Measurements from ENCODE around the gene IL12RB2.

IL12RB2 gene

DNA sequence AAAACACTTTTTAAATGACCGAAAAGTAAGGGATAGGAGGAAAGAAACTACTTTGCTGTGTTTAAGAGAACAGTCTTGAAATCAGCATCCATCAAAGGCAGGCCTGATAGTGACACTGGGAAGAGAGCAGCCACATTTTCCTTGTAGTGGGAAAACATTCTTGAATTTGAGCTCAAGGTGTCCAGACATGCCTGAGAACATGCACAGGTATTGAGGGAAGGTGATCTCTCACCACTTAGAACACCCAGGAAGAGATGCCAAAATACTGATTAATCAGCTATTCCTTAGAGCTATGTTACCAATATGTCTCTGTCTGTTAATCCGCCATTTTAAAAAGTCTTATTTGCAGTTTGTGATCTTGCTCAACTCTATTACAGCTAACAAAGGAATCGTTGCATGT is 25.9 kb downstream of the IL12RB2 start:
- TF ChIP-seq CTCF (IDR thresholded peaks at IDR 0.05; ENCODE audit: insufficient read depth, low read depth, low read length, missing control alignments) = no peak
- no peak overlapping the region for H3K4me3 ChIP-seq (ENCODE audit: low read depth, low read length)
- no peak for DNase-seq (ENCODE audit: low read depth)

GRCh38 chr1:67335411-67335810 is 27.7 kb downstream of the IL12RB2 start:
- no peak for TF ChIP-seq CTCF (IDR thresholded peaks at IDR 0.05; ENCODE audit: insufficient read depth, low read depth, low read length, missing control alignments)
- DNase-seq (ENCODE audit: low read depth) = peak; percentile 63
- no peak overlapping the region for H3K4me3 ChIP-seq (ENCODE audit: low read depth, low read length)

- no peak for TF ChIP-seq CTCF (IDR thresholded peaks at IDR 0.05; ENCODE audit: insufficient read depth, low read depth, low read length, missing control alignments)
- DNase-seq (ENCODE audit: low read depth) = no peak
Observed at GRCh38 chr1:67336157-67336556, 28.5 kb downstream of the IL12RB2 start.

GRCh38 chr1:67336783-67337182 is 29.1 kb downstream of the IL12RB2 start:
- H3K4me3 ChIP-seq (ENCODE audit: low read depth, low read length) = no peak overlapping the region
- DNase-seq (ENCODE audit: low read depth) = no peak
- TF ChIP-seq CTCF (IDR thresholded peaks at IDR 0.05; ENCODE audit: insufficient read depth, low read depth, low read length, missing control alignments) = no peak

More at GRCh38 chr1:67336157-67336556, 28.5 kb downstream of the IL12RB2 start:
- no peak overlapping the region for H3K4me3 ChIP-seq (ENCODE audit: low read depth, low read length)

- peak; percentile 79 for DNase-seq (ENCODE audit: low read depth)
- H3K4me3 ChIP-seq (ENCODE audit: low read depth, low read length) = peak overlapping the region; percentile 8; the same call in 1 of the 2 replicates
Observed at GRCh38 chr1:67338642-67339041, 31.0 kb downstream of the IL12RB2 start.

DNA sequence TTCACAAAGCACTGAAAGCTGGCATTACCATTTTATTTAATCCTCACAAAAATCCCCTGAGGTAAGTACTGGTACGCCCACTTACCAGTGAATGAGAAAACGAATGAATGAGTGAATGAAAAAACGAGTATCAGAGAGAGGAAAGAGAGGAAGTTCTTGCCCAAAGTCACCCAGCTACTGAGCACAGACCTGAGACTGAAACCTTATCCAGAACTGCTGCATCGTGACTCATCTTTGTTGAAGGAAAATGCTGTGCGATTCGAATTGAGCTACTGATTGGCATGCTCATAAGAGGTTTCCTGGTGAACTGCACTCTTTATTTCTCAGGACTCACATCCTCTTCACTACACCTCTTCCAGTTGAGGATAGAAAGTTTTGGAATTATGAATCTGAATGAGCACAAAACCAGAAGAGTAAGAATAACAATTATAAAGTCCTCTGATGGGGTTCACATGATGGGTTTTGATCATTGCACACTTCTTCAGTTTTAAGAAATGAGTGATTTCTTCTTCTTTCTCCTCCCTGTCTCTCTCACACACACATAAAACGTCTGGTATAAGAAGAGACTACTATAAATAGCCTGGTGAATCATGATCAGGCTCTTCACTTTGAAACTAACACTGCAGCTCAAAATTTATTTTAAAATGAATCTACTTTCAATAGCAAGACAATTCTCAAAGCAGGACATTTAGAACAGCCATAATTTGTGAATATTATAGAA is 32.1 kb downstream of the IL12RB2 start:
- DNase-seq (ENCODE audit: low read depth) = peak; percentile 82
- no peak for TF ChIP-seq CTCF (IDR thresholded peaks at IDR 0.05; ENCODE audit: insufficient read depth, low read depth, low read length, missing control alignments)
- H3K4me3 ChIP-seq (ENCODE audit: low read depth, low read length) = peak overlapping the region; percentile 20; the same call in 1 of the 2 replicates

More at GRCh38 chr1:67338642-67339041, 31.0 kb downstream of the IL12RB2 start:
- TF ChIP-seq CTCF (IDR thresholded peaks at IDR 0.05; ENCODE audit: insufficient read depth, low read depth, low read length, missing control alignments) = no peak
